ENCODE results near the gene TSHZ1. TPM values are rescaled to one million over a fixed set of nuclear protein-coding genes. Genes with fewer than 3 reads are reported as not detected.

TSHZ1 gene
- polyA plus RNA-seq, 1 of the 3 experiments (the other 2 are of a cell fraction), result 2.6 TPM

GRCh38 chr18:75280427-75281280 is 70.1 kb downstream of the TSHZ1 start:
- 86% methylated on average over 12 of the region's 20 CpGs for WGBS (ENCODE audit: low lambda C conversion rate)
- H3K79me2 ChIP-seq (ENCODE audit: insufficient read depth), result no peaks in the 10 kb centered on the region
- H3F3A ChIP-seq (replicated peaks; ENCODE audit: insufficient read depth), result no peaks in the 10 kb centered on the region
- no peaks in the 10 kb centered on the region for H3K9me3 ChIP-seq
- no peak overlapping the region for H2AFZ ChIP-seq (ENCODE audit: low read depth)
- no peak for DNase-seq
- no peaks in the 10 kb centered on the region for H4K20me1 ChIP-seq (ENCODE audit: insufficient read depth)
- H3K9ac ChIP-seq, result no peak overlapping the region
- ChIA-PET CTCF (no interaction called here), POLR2A (no interaction called here)
- no peaks in the 10 kb centered on the region for H3K9me2 ChIP-seq
- no peak overlapping the region for H3K4me2 ChIP-seq
- TF ChIP-seq MEF2A (IDR thresholded peaks at IDR 0.05; ENCODE audit: borderline replicate concordance, low read depth) (no peak), SIN3A (IDR thresholded peaks at IDR 0.05; ENCODE audit: borderline replicate concordance, low read depth, low read length) (no peak), FOXM1 (IDR thresholded peaks at IDR 0.05; ENCODE audit: low read depth) (no peak), EP300 (IDR thresholded peaks at IDR 0.05; ENCODE audit: borderline replicate concordance in 1 of 2, low read depth in 1 of 2, low read length in 1 of 2) (no peak), CHD2 (IDR thresholded peaks at IDR 0.05; ENCODE audit: low read length, partially characterized antibody) (no peak), CTCF (IDR thresholded peaks at IDR 0.05) (no peak), MXI1 (IDR thresholded peaks at IDR 0.05; ENCODE audit: low read depth, low read length) (no peak), PBX3 (IDR thresholded peaks at IDR 0.05) (no peak), POLR2AphosphoS5 (IDR thresholded peaks at IDR 0.05; ENCODE audit: low read depth, low read length) (no peak), RCOR1 (IDR thresholded peaks at IDR 0.05; ENCODE audit: low read length) (no peak), FOSL2 (IDR thresholded peaks at IDR 0.05; ENCODE audit: borderline replicate concordance, low read depth) (no peak), GATA2 (CRISPR knock-in tag; IDR thresholded peaks at IDR 0.05) (no peak), IRF3 (IDR thresholded peaks at IDR 0.05; ENCODE audit: low read depth, low read length) (no peak), ELF1 (IDR thresholded peaks at IDR 0.05) (no peak), ZBTB33 (IDR thresholded peaks at IDR 0.05; ENCODE audit: borderline replicate concordance, low read depth) (no peak), MAX (IDR thresholded peaks at IDR 0.05; ENCODE audit: low read depth) (no peak), EZH2phosphoT487 (IDR thresholded peaks at IDR 0.05; ENCODE audit: borderline replicate concordance, low read depth) (no peak)
- H3K27ac ChIP-seq (ENCODE audit: low read depth in 2 of 2, low read length in 1 of 2), result no peak overlapping the region
- H3K4me3 ChIP-seq (ENCODE audit: low read depth in 2 of 2, low read length in 1 of 2), result no peak overlapping the region
- no peaks in the 10 kb centered on the region; a peak in 1 of 4 replicates for H3K4me1 ChIP-seq (ENCODE audit: control insufficient read depth in 1 of 2, insufficient read depth in 2 of 2, low read depth in 1 of 2, low read length in 1 of 2)
- H3K36me3 ChIP-seq (replicated peaks in 1 of 2; ENCODE audit: control insufficient read depth in 1 of 2, insufficient read depth in 2 of 2, low read length in 1 of 2), result no peaks in the 10 kb centered on the region
- H3K27me3 ChIP-seq (ENCODE audit: insufficient read depth), result no peaks in the 10 kb centered on the region

Data from SK-N-SH (cell line).